GM18502 (cell line): ENCODE data around the gene CLMP.

Source experiments
- ATAC-seq: cut with Tn5 transposase; IDR thresholded peaks from one replicate; pipeline ENCODE4 v1.9.1; 2021; ENCODE audit warnings: mild to moderate bottlenecking; ENCODE audit not compliant: unreplicated experiment, poor library complexity

Gene CLMP

GRCh38 chr11:123195188-123196059 is at the start of gene CLMP:
CLMP (minus strand) TSS chr11:123195248; CDS start chr11:123194940, 308 bp downstream.
- no peak for ATAC-seq

GRCh38 chr11:123241874-123242543 is 47.0 kb upstream of the CLMP start:
- no peak for ATAC-seq

- ATAC-seq = no peak
Measured at GRCh38 chr11:123241294-123241693, 46.2 kb upstream of the CLMP start.

GRCh38 chr11:123239191-123240150 is 44.4 kb upstream of the CLMP start:
- no peak for ATAC-seq

GRCh38 chr11:123238297-123238696 is 43.2 kb upstream of the CLMP start:
- ATAC-seq = no peak

GRCh38 chr11:123236879-123237278 is 41.8 kb upstream of the CLMP start:
- no peak for ATAC-seq

- no peak for ATAC-seq
Measured at GRCh38 chr11:123235656-123236261, 40.7 kb upstream of the CLMP start.

GRCh38 chr11:123235117-123235655 is 40.1 kb upstream of the CLMP start:
- no peak for ATAC-seq

GRCh38 chr11:123233975-123234334 is 38.9 kb upstream of the CLMP start:
- ATAC-seq = no peak

GRCh38 chr11:123233280-123233974 is 38.4 kb upstream of the CLMP start:
- ATAC-seq = peak; percentile 96

GRCh38 chr11:123231777-123232176 is 36.7 kb upstream of the CLMP start:
- ATAC-seq = no peak

- no peak for ATAC-seq
Measured at GRCh38 chr11:123231256-123231655, 36.2 kb upstream of the CLMP start.

- ATAC-seq = no peak
Measured at GRCh38 chr11:123230346-123230745, 35.3 kb upstream of the CLMP start.

- no peak for ATAC-seq
Measured at GRCh38 chr11:123228496-123229163, 33.6 kb upstream of the CLMP start.

- no peak for ATAC-seq
Measured at GRCh38 chr11:123227763-123228495, 32.9 kb upstream of the CLMP start.

- ATAC-seq = no peak
Measured at GRCh38 chr11:123221584-123221983, 26.5 kb upstream of the CLMP start.

GRCh38 chr11:123221096-123221561 is 26.1 kb upstream of the CLMP start:
- no peak for ATAC-seq
